SK-N-SH (cell line): ENCODE results near the gene ADCY5. TPM values are rescaled to one million over a fixed set of nuclear protein-coding genes. Genes with fewer than 3 reads are reported as not detected.

Experiments
- CTCF ChIA-PET: fragments of 300-600, 350-600 bp; formaldehyde crosslinking; extraction: SDS; loops from one replicate; lab custom pipeline; 2021; lab: Yijun Ruan, JAX
- POLR2A ChIA-PET: fragments of 350-600 bp; sonication (Branson Sonifier 250); formaldehyde crosslinking; extraction: SDS; loops from one replicate; lab custom pipeline; 2020; ENCODE audit warnings: antibody characterized with exemption, inconsistent platforms; lab: Yijun Ruan, JAX
- DNase-seq: peaks from one replicate; pipeline ENCODE4 v3.0.0; 2012
- H2AFZ ChIP-seq: fragments of 200-600 bp; sonication (generic); 2 replicates; pipeline ENCODE4 v1.8.1; 2016; ENCODE audit warnings: antibody characterized with exemption, mild to moderate bottlenecking, low read depth
- H3F3A ChIP-seq: fragments of 200-600 bp; sonication (generic); replicated peaks from 2 replicates; pipeline ENCODE3; 2016; ENCODE audit warnings: antibody characterized with exemption, mild to moderate bottlenecking; ENCODE audit not compliant: insufficient read depth
- H3K27ac ChIP-seq, 2 experiments: fragments of 200-500 bp in 1 of 2; fragments of 200-600 bp in 1 of 2; sonication (Bioruptor generic) in 1 of 2; sonication (generic), shearing (Covaris generic) in 1 of 2; 2 replicates each; pipeline versions ENCODE4 v1.5.1 to v1.6.1; 2014 to 2016; ENCODE audit warnings: low read depth in 2 of 2, inconsistent platforms in 1 of 2, low read length in 1 of 2, mild to moderate bottlenecking in 1 of 2, mixed read lengths in 1 of 2
- H3K27me3 ChIP-seq: fragments of 200-600 bp; sonication (generic), shearing (Covaris generic); 2 replicates; pipeline ENCODE4 v1.6.1; 2016; ENCODE audit warnings: mixed run types; ENCODE audit not compliant: insufficient read depth
- H3K36me3 ChIP-seq, 2 experiments: fragments of 200-500 bp in 1 of 2; fragments of 200-600 bp in 1 of 2; sonication (Bioruptor generic) in 1 of 2; sonication (generic) in 1 of 2; replicated peaks in 1 of 2; 2 replicates each; pipeline versions ENCODE3 to v1.5.1; 2014 to 2016; ENCODE audit warnings: low read length in 1 of 2, mild to moderate bottlenecking in 1 of 2; ENCODE audit not compliant: insufficient read depth in 2 of 2, control insufficient read depth in 1 of 2
- H3K4me1 ChIP-seq, 2 experiments: fragments of 200-500 bp in 1 of 2; fragments of 200-600 bp in 1 of 2; sonication (Bioruptor generic) in 1 of 2; sonication (generic), shearing (Covaris generic) in 1 of 2; 2 replicates each; pipeline versions ENCODE4 v1.5.1 to v1.6.1; 2014 to 2016; ENCODE audit warnings: low read depth in 1 of 2, low read length in 1 of 2, mixed run types in 1 of 2; ENCODE audit not compliant: insufficient read depth in 2 of 2, control insufficient read depth in 1 of 2
- H3K4me2 ChIP-seq: fragments of 200-600 bp; sonication (generic), shearing (Covaris generic); 2 replicates; pipeline ENCODE4 v1.6.1; 2017; ENCODE audit warnings: mixed run types
- H3K4me3 ChIP-seq, 2 experiments: fragments of 200-500 bp in 1 of 2; fragments of 200-600 bp in 1 of 2; sonication (Bioruptor generic) in 1 of 2; sonication (generic), shearing (Covaris generic) in 1 of 2; 2 replicates each; pipeline versions ENCODE4 v1.5.1 to v1.8.1; 2014 to 2016; ENCODE audit warnings: low read depth in 2 of 2, inconsistent platforms in 1 of 2, low read length in 1 of 2, mild to moderate bottlenecking in 1 of 2, mixed read lengths in 1 of 2, moderate library complexity in 1 of 2
- H3K79me2 ChIP-seq: fragments of 200-600 bp; sonication (generic); 2 replicates; pipeline ENCODE4 v1.8.1; 2017; ENCODE audit warnings: mild to moderate bottlenecking; ENCODE audit not compliant: insufficient read depth
- H3K9ac ChIP-seq: fragments of 200-600 bp; sonication (generic); 2 replicates; pipeline ENCODE4 v1.6.1; 2017; ENCODE audit warnings: mixed run types
- H3K9me2 ChIP-seq: fragments of 200-600 bp; sonication (generic); 2 replicates; pipeline ENCODE4 v1.6.1; 2017; ENCODE audit warnings: mixed run types
- H3K9me3 ChIP-seq: fragments of 200-600 bp; sonication (generic); 2 replicates; pipeline ENCODE4 v1.6.1; 2017; ENCODE audit warnings: mixed run types, mild to moderate bottlenecking, moderate library complexity
- H4K20me1 ChIP-seq: fragments of 200-600 bp; sonication (generic); 2 replicates; pipeline ENCODE4 v1.6.1; 2017; ENCODE audit warnings: mild to moderate bottlenecking, mixed run types; ENCODE audit not compliant: insufficient read depth
- CHD2 ChIP-seq: fragments of 150-350 bp; IDR thresholded peaks from 2 replicates; pipeline ENCODE4 v1.6.1; 2018; ENCODE audit warnings: low read length; ENCODE audit not compliant: partially characterized antibody
- EP300 ChIP-seq, 2 experiments: IDR thresholded peaks; 2 replicates each; pipeline versions ENCODE4 v1.4.0 to v1.6.1; 2012; ENCODE audit warnings: borderline replicate concordance in 1 of 2, low read depth in 1 of 2, low read length in 1 of 2
- FOXJ3 ChIP-seq: sonication (generic); formaldehyde crosslinking; IDR thresholded peaks from 2 replicates; pipeline ENCODE4 v1.5.1; 2020; ENCODE audit warnings: mild to moderate bottlenecking, missing genetic modification reagents
- FOXM1 ChIP-seq: IDR thresholded peaks from 2 replicates; pipeline ENCODE4 v1.4.0; 2012; ENCODE audit warnings: low read depth, mild to moderate bottlenecking
- GABPA ChIP-seq: IDR thresholded peaks from 2 replicates; pipeline ENCODE4 v1.4.0; 2012; ENCODE audit warnings: low read depth, mild to moderate bottlenecking
- GATA2 ChIP-seq: sonication (generic); formaldehyde crosslinking; IDR thresholded peaks from 2 replicates; pipeline ENCODE4 v1.5.0; 2020; ENCODE audit warnings: mild to moderate bottlenecking, missing genetic modification reagents
- JUND ChIP-seq: IDR thresholded peaks from 2 replicates; pipeline ENCODE4 v1.4.0; 2012
- MEF2A ChIP-seq: IDR thresholded peaks from 2 replicates; pipeline ENCODE4 v1.4.0; 2012; ENCODE audit warnings: low read depth, borderline replicate concordance
- NFIC ChIP-seq: IDR thresholded peaks from 2 replicates; pipeline ENCODE4 v1.4.0; 2012; ENCODE audit warnings: borderline replicate concordance
- RAD21 ChIP-seq: IDR thresholded peaks from 2 replicates; pipeline ENCODE4 v1.6.1; 2012; ENCODE audit warnings: mild to moderate bottlenecking, low read length
- RFX5 ChIP-seq: IDR thresholded peaks from 2 replicates; pipeline ENCODE4 v1.6.1; 2012; ENCODE audit warnings: mild to moderate bottlenecking, improper control_type of control experiment, low read length
- RXRA ChIP-seq: IDR thresholded peaks from 2 replicates; pipeline ENCODE4 v1.4.0; 2012; ENCODE audit warnings: low read depth, mild to moderate bottlenecking, borderline replicate concordance
- SIN3A ChIP-seq: IDR thresholded peaks from 2 replicates; pipeline ENCODE4 v1.6.1; 2012; ENCODE audit warnings: low read depth, mild to moderate bottlenecking, low read length, moderate library complexity, borderline replicate concordance
- SMC3 ChIP-seq: IDR thresholded peaks from 2 replicates; pipeline ENCODE4 v1.6.1; 2012; ENCODE audit warnings: low read depth, low read length, improper control_type of control experiment
- TAF1 ChIP-seq: IDR thresholded peaks from 2 replicates; pipeline ENCODE4 v1.6.1; 2012; ENCODE audit warnings: low read depth, mild to moderate bottlenecking, low read length, moderate library complexity, borderline replicate concordance
- TCF12 ChIP-seq: IDR thresholded peaks from 2 replicates; pipeline ENCODE4 v1.4.0; 2012
- TEAD4 ChIP-seq: IDR thresholded peaks from 2 replicates; pipeline ENCODE4 v1.4.0; 2012; ENCODE audit warnings: mild to moderate bottlenecking, borderline replicate concordance; ENCODE audit not compliant: insufficient read depth
- YY1 ChIP-seq: IDR thresholded peaks from 2 replicates; pipeline ENCODE4 v1.4.0; 2012; ENCODE audit warnings: low read depth, mild to moderate bottlenecking
- WGBS: methylation state at CpG from one replicate; pipeline ENCODE4 v1.1.6; 2017; ENCODE audit warnings: low lambda C conversion rate; 5-methylcytosine and 5-hydroxymethylcytosine counted together
- polyA plus RNA-seq, 3 experiments: library from polyadenylated mRNA; depleted of rRNA; stranded (reverse); fragments of >200 nt; gene quantifications; 2 replicates each; pipeline ENCODE4 v1.2.3, GENCODE V29; 2012
- TF ChIP-seq, protein P1 (sequence below): IDR thresholded peaks from 2 replicates; pipeline ENCODE4 v1.4.0; 2012; ENCODE audit warnings: low read depth, borderline replicate concordance
- TF ChIP-seq, protein P2 (sequence below): IDR thresholded peaks from 2 replicates; pipeline ENCODE4; 2012
- TF ChIP-seq, protein P3 (sequence below): IDR thresholded peaks from 2 replicates; pipeline ENCODE4 v1.6.1; 2012; ENCODE audit warnings: mild to moderate bottlenecking, low read depth, low read length, moderate library complexity

ADCY5 gene
- polyA plus RNA-seq, 1 of the 3 experiments (the other 2 are of a cell fraction), result 0.21 TPM

DNA sequence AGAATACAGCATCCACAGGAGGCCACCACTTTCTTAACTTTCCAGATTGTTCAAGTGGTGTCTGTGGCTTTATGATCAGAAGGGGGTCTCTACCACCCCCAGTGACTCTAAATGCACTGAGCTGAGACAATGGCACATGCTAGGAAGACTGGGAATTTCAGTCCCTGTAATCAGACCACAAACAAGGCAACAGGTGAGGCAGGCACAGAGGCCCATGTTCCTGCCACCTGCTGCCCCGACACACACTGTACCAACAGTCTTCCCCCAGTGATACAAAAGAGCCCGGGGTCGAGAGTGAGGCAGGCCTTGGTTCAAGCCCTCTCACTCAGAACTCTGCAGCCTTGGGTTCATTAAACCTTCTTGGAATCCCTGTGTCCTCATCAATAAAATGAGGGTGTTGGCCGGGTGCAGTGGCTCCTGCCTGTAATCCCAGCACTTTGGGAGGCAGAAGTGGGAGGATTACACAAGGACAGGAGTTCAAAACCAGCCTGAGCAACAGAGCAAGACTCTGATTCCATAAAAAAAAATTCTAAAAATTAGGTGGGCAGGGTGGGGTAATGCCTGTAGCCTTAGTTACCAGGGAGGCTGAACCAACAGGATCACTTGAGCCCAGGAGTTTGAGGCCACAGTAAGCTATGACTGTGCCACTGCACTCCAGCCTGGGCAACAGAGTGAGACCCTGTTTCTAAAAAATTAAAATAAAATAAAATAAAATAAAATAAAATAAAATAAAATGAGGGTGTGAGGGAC lies 55.8 kb downstream of the ADCY5 start:
- H3K9ac ChIP-seq, result no peak overlapping the region
- no peaks in the 10 kb centered on the region for H4K20me1 ChIP-seq
- H3K27ac ChIP-seq, result no peak overlapping the region
- H3K4me1 ChIP-seq, result peaks cover 0 to 25% of the 10 kb centered on the region in 2 experiments; a peak in 1 of 4 replicates
- H3K36me3 ChIP-seq, result no peaks in the 10 kb centered on the region
- H3K9me2 ChIP-seq, result no peaks in the 10 kb centered on the region
- ChIA-PET CTCF (interaction anchor here (1.0 to 3.0 kb wide), 4 partner anchors 16 to 166 kb away, joined by 3 to 10 read pairs (median 4); no protein-coding TSS in a partner anchor), POLR2A (no interaction called here)
- H3K27me3 ChIP-seq, result peaks cover 16% of the 10 kb centered on the region; the same call in 1 of the 2 replicates
- TF ChIP-seq SIN3A (no peak), RAD21 (no peak), MEF2A (no peak), GABPA (no peak), TCF12 (no peak), RFX5 (no peak), NFIC (no peak)
- H3K4me3 ChIP-seq, result no peak overlapping the region
- no peaks in the 10 kb centered on the region for H3F3A ChIP-seq
- DNase-seq, result no peak
- H3K4me2 ChIP-seq, result no peak overlapping the region
- no peak overlapping the region for H2AFZ ChIP-seq
- WGBS, result 47% methylated on average over 2 of the region's 4 CpGs
- H3K9me3 ChIP-seq, result no peaks in the 10 kb centered on the region
- no peaks in the 10 kb centered on the region for H3K79me2 ChIP-seq

DNA sequence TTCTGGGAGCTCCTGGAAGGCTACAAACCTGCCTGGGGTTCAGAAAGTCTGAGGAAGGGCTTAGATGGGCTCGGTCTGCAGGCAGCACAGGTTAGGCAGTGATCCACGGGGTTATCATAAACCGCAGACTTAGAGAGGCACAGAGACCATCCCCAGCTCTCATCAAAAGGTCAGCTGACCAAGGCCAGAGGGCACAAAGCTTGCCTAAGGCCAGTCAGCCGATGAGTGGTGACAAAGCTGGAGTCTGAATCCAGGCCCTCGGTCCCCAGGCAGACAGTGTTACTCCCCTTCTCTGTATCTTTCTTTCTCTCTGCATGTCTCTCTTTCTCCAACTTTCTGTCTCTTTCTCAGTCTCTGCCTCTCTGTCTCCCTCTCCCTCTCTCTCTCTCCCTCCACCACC lies 56.5 kb downstream of the ADCY5 start:
- Histone ChIP-seq H4K20me1 (no peaks in the 10 kb centered on the region), H3K4me1 (peaks cover 0 to 25% of the 10 kb centered on the region in 2 experiments; a peak in 1 of 4 replicates), H3K9ac (no peak overlapping the region), H3F3A (no peaks in the 10 kb centered on the region), H3K27ac (no peak overlapping the region), H3K4me3 (no peak overlapping the region), H3K9me2 (no peaks in the 10 kb centered on the region), H2AFZ (no peak overlapping the region), H3K27me3 (peaks cover 10% of the 10 kb centered on the region; the same call in 1 of the 2 replicates), H3K79me2 (no peaks in the 10 kb centered on the region), H3K9me3 (no peaks in the 10 kb centered on the region), H3K36me3 (no peaks in the 10 kb centered on the region), H3K4me2 (no peak overlapping the region)
- ChIA-PET CTCF (interaction anchor here (1.1 to 3.0 kb wide), 2 partner anchors 97 to 167 kb away, joined by 4 to 10 read pairs; no protein-coding TSS in a partner anchor), POLR2A (no interaction called here)
- DNase-seq, result no peak
- 70% methylated on average over 3 of the region's 5 CpGs for WGBS
- TF ChIP-seq CHD2 (no peak), YY1 (no peak), FOXJ3 (no peak), SMC3 (no peak), RXRA (no peak), GABPA (no peak), NFIC (no peak), TEAD4 (no peak), MEF2A (no peak), TCF12 (no peak), FOXM1 (no peak), GATA2 (CRISPR knock-in tag) (no peak), JUND (no peak), TAF1 (no peak), EP300 (IDR thresholded peaks at IDR 0.05; ENCODE audit: borderline replicate concordance in 1 of 2, low read depth in 1 of 2, low read length in 1 of 2) (no peak)
- TF ChIP-seq, protein P1, sequence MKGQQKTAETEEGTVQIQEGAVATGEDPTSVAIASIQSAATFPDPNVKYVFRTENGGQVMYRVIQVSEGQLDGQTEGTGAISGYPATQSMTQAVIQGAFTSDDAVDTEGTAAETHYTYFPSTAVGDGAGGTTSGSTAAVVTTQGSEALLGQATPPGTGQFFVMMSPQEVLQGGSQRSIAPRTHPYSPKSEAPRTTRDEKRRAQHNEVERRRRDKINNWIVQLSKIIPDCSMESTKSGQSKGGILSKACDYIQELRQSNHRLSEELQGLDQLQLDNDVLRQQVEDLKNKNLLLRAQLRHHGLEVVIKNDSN, result no peak
- TF ChIP-seq, protein P2, sequence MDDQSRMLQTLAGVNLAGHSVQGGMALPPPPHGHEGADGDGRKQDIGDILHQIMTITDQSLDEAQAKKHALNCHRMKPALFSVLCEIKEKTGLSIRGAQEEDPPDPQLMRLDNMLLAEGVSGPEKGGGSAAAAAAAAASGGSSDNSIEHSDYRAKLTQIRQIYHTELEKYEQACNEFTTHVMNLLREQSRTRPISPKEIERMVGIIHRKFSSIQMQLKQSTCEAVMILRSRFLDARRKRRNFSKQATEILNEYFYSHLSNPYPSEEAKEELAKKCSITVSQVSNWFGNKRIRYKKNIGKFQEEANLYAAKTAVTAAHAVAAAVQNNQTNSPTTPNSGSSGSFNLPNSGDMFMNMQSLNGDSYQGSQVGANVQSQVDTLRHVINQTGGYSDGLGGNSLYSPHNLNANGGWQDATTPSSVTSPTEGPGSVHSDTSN, result no peak
- TF ChIP-seq, protein P3, sequence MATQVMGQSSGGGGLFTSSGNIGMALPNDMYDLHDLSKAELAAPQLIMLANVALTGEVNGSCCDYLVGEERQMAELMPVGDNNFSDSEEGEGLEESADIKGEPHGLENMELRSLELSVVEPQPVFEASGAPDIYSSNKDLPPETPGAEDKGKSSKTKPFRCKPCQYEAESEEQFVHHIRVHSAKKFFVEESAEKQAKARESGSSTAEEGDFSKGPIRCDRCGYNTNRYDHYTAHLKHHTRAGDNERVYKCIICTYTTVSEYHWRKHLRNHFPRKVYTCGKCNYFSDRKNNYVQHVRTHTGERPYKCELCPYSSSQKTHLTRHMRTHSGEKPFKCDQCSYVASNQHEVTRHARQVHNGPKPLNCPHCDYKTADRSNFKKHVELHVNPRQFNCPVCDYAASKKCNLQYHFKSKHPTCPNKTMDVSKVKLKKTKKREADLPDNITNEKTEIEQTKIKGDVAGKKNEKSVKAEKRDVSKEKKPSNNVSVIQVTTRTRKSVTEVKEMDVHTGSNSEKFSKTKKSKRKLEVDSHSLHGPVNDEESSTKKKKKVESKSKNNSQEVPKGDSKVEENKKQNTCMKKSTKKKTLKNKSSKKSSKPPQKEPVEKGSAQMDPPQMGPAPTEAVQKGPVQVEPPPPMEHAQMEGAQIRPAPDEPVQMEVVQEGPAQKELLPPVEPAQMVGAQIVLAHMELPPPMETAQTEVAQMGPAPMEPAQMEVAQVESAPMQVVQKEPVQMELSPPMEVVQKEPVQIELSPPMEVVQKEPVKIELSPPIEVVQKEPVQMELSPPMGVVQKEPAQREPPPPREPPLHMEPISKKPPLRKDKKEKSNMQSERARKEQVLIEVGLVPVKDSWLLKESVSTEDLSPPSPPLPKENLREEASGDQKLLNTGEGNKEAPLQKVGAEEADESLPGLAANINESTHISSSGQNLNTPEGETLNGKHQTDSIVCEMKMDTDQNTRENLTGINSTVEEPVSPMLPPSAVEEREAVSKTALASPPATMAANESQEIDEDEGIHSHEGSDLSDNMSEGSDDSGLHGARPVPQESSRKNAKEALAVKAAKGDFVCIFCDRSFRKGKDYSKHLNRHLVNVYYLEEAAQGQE, result no peak
